Measurements from ENCODE around the gene NACA. TPM values are rescaled to one million over a fixed set of nuclear protein-coding genes. Genes with fewer than 3 reads are reported as not detected.
"Not testable (repeated sequence)": the region's sequence is repeated elsewhere in the genome, so short reads cannot be mapped to it uniquely, and the experiment has no call there.

NACA gene
- total and polyA plus RNA-seq, 2 experiments from 2014 or later = 891 to 916 TPM

DNA sequence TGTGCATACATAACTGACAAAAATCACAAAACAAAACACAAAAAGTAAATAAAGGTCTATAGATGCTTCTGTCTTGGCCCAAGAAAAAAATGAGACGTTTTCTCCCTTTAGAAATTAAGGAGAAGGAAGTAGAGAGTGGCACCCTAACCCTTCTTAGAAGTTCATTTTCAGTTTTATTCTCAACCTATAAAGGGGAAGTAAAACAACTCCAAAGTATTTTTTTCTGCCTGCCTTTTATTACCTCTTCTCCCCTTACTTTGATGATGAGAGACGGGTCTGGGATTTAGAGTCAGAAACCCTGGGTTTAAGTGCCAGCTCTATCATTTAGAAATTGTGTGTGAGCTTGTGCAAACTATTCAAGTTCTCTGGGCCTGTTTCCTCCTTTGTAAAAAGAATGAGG lies 24.3 kb upstream of the NACA start:
- Histone ChIP-seq H3K4me3 (no peak overlapping the region), H3K4me1 (ENCODE audit: low read depth) (no peaks in the 10 kb centered on the region), H3K36me3 (no peaks in the 10 kb centered on the region), H3K9me3 (ENCODE audit: low read depth) (no peaks in the 10 kb centered on the region), H3K27me3 (no peaks in the 10 kb centered on the region), H3K27ac (no peak overlapping the region)
- TF ChIP-seq, protein P1, sequence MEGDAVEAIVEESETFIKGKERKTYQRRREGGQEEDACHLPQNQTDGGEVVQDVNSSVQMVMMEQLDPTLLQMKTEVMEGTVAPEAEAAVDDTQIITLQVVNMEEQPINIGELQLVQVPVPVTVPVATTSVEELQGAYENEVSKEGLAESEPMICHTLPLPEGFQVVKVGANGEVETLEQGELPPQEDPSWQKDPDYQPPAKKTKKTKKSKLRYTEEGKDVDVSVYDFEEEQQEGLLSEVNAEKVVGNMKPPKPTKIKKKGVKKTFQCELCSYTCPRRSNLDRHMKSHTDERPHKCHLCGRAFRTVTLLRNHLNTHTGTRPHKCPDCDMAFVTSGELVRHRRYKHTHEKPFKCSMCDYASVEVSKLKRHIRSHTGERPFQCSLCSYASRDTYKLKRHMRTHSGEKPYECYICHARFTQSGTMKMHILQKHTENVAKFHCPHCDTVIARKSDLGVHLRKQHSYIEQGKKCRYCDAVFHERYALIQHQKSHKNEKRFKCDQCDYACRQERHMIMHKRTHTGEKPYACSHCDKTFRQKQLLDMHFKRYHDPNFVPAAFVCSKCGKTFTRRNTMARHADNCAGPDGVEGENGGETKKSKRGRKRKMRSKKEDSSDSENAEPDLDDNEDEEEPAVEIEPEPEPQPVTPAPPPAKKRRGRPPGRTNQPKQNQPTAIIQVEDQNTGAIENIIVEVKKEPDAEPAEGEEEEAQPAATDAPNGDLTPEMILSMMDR (IDR thresholded peaks at IDR 0.05; ENCODE audit: low read depth, low read length) = no peak
- no peak for DNase-seq (ENCODE audit: low read depth in 1 of 2, low spot score in 1 of 2)

DNA sequence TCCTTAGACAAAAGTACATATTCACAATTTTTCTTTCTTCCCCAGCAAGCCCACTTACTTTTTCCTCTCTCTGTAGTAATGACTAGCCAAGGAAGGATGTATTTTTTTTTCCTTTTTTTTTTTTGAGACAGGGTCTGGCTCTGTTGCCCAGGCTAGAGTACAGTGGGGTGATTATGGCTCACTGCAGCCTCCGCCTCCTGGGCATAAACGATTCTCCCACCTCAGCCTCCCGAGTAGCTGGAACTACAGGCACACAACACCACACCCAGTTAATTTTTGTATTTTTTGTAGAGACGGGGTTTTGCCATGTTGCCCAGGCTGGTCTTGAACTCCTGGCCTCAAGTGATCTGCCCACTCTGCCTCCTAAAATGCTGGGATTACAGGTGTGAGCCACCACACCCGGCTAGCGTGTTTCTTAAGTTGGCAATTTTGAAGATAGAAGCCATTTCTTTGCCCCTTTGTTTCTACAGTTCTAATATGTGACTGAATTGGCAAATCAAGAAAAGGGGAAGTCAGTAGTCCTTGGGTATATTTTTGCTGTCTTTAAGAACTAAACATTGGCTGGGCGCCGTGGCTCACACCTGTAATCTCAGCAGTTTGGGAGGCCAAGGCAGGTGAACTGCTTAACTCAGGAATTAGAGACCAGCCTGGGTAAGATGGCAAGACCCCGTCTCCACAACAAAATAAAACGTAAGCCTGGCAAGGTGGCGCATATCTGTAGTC lies 3.2 kb upstream of the NACA start:
- H3K36me3 ChIP-seq = peaks cover 7% of the 10 kb centered on the region
- H3K9me3 ChIP-seq (ENCODE audit: low read depth) = no peaks in the 10 kb centered on the region
- H3K4me1 ChIP-seq (ENCODE audit: low read depth) = peaks cover 9% of the 10 kb centered on the region
- no peak for DNase-seq (ENCODE audit: low read depth in 1 of 2, low spot score in 1 of 2)
- no peak overlapping the region for H3K4me3 ChIP-seq
- no peak overlapping the region for H3K27ac ChIP-seq
- H3K27me3 ChIP-seq = no peaks in the 10 kb centered on the region
- TF ChIP-seq, protein P1 (IDR thresholded peaks at IDR 0.05; ENCODE audit: low read depth, low read length) = no peak

DNA sequence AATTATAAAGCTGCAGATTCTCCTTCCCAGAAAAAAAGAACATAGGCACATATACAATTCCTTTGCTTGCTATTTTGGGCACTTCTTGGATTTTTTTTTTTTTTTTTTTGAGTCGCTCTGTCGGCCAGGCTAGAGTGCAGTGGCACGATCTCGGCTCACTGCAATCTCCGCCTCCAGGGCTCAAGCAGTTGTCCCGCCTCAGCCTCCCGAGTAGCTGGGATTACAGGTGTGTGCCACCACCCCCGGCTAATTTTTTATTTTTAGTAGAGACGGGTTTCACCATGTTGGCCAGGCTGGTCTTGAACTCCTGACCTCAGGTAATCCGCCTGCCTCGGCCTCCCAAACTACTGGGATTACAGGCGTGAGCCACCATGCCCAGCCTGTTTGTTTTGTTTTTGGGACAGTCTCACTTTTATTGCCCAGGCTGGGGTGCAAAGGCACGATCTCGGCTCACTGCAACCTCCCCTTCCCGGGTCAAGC lies 1.1 kb upstream of the NACA start:
- not testable (repeated sequence) for H3K4me3 ChIP-seq; DNase-seq (ENCODE audit: low read depth in 1 of 2, low spot score in 1 of 2); H3K27me3 ChIP-seq; H3K9me3 ChIP-seq (ENCODE audit: low read depth)
- peaks cover 12% of the 10 kb centered on the region for H3K36me3 ChIP-seq
- peaks cover 28% of the 10 kb centered on the region for H3K4me1 ChIP-seq (ENCODE audit: low read depth)
- peak overlapping the region; percentile 98 for H3K27ac ChIP-seq

DNA sequence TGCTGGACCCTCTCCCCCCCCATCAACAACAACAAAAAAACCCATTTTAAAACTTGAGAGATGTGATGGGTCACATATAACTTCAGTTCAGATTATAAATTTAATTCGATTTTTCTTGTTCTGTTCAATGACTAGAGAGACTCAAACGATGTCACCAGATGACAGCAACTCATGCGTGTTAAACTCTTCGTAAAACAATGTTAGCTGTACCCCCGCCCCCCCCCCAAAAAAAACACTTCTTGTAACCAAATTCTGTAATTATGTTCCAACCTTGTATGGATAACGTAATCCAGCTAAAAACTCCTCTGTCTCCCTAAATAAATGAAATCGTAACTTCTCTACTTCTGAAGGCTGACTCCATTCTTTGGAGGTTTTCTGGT lies 614 bp upstream of the NACA start:
- H3K27ac ChIP-seq = peak overlapping the region; percentile 98
- DNase-seq (ENCODE audit: low read depth in 1 of 2, low spot score in 1 of 2) = no peak
- TF ChIP-seq, protein P1 (IDR thresholded peaks at IDR 0.05; ENCODE audit: low read depth, low read length) = no peak

DNA sequence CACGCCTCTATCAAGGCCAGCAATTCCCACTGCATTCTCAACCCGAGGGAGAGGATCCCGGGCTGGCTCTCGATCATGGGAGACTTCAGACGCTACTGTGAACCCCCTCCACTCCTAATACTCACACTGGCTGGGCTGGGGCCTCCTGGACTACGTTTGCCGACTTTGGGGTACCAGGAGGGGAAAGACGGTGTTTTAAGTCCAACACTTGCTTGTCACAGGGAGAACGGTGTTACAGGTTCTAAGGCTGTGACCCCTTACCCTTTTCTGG lies 463 bp downstream of the NACA start:
- H3K27ac ChIP-seq = peak overlapping the region; percentile 98
- peak in 1 of 2 donors; percentile 30 for DNase-seq (ENCODE audit: low read depth in 1 of 2, low spot score in 1 of 2)
- peaks cover 43% of the 10 kb centered on the region for H3K4me1 ChIP-seq (ENCODE audit: low read depth)
- no peaks in the 10 kb centered on the region for H3K9me3 ChIP-seq (ENCODE audit: low read depth)
- no peaks in the 10 kb centered on the region for H3K27me3 ChIP-seq
- H3K4me3 ChIP-seq = peak overlapping the region; percentile 86
- peaks cover 10% of the 10 kb centered on the region for H3K36me3 ChIP-seq
- TF ChIP-seq, protein P1 (IDR thresholded peaks at IDR 0.05; ENCODE audit: low read depth, low read length) = no peak

More for the DNA sequence above, 614 bp upstream of the NACA start:
- peaks cover 33% of the 10 kb centered on the region for H3K4me1 ChIP-seq (ENCODE audit: low read depth)
- H3K36me3 ChIP-seq = peaks cover 10% of the 10 kb centered on the region
- H3K27me3 ChIP-seq = no peaks in the 10 kb centered on the region
- peak overlapping the region; percentile 86 for H3K4me3 ChIP-seq
- no peaks in the 10 kb centered on the region for H3K9me3 ChIP-seq (ENCODE audit: low read depth)

DNA sequence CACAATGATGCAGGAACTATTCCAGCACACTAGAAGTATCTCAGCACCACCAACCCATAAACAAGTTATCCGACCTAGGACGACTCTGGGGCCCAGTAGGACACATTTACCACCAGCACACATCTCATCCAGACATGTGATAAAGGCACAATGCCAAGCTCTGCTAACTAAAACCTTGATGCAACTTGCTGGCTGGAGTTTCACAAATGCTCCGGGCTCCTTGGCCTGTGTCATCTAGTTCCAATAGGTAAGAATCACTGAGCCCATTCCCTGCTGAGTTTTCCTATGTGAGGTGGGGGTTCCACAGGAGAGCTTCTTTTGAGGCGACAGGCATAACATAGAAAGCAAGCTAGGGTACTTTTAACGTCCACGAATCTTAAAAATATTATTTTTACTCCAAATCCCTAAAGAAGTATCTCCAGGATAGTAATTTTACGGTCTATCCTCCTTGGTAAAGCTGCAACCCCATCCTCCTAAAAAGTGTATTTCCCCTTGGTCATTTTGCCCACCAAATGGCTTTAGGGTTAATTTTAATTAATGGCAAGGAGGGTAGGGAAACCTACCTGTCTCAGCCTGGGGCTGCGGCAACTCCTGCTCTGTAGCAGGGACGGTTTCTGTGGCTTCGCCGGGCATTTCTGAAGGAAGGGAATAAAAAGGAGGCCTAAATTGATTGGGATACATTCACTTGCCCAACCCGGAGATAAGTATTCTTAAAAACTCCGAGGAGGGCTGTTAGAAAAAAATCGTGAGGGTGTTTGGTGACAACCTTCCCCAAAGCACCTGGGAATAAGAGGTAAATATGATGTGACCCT lies 1.0 kb downstream of the NACA start:
- Histone ChIP-seq H3K4me3 (peak overlapping the region; percentile 86), H3K27ac (peak overlapping the region; percentile 98), H3K27me3 (no peaks in the 10 kb centered on the region), H3K9me3 (ENCODE audit: low read depth) (no peaks in the 10 kb centered on the region), H3K36me3 (peaks cover 13% of the 10 kb centered on the region), H3K4me1 (ENCODE audit: low read depth) (peaks cover 48% of the 10 kb centered on the region)
- DNase-seq (ENCODE audit: low read depth in 1 of 2, low spot score in 1 of 2) = peak; percentile 24 to 86
- TF ChIP-seq, protein P1 (IDR thresholded peaks at IDR 0.05; ENCODE audit: low read depth, low read length) = no peak

Data from cardiac muscle cell (in vitro differentiated cells and primary cell).